NCI-H446 treated with DMSO at 0.1 percent for 48 hours (cell line): ENCODE results near the gene CYTH3.
"Not testable (repeated sequence)": the region's sequence is repeated elsewhere in the genome, so short reads cannot be mapped to it uniquely, and the experiment has no call there.

Experiments used
- DNase-seq: peaks from one replicate; lab custom pipeline; 2025; lab: John Stamatoyannopoulos, UW

Gene CYTH3

GRCh38 chr7:6229284-6229683, 43.1 kb downstream of the CYTH3 start:
- not testable (repeated sequence) for DNase-seq

DNA sequence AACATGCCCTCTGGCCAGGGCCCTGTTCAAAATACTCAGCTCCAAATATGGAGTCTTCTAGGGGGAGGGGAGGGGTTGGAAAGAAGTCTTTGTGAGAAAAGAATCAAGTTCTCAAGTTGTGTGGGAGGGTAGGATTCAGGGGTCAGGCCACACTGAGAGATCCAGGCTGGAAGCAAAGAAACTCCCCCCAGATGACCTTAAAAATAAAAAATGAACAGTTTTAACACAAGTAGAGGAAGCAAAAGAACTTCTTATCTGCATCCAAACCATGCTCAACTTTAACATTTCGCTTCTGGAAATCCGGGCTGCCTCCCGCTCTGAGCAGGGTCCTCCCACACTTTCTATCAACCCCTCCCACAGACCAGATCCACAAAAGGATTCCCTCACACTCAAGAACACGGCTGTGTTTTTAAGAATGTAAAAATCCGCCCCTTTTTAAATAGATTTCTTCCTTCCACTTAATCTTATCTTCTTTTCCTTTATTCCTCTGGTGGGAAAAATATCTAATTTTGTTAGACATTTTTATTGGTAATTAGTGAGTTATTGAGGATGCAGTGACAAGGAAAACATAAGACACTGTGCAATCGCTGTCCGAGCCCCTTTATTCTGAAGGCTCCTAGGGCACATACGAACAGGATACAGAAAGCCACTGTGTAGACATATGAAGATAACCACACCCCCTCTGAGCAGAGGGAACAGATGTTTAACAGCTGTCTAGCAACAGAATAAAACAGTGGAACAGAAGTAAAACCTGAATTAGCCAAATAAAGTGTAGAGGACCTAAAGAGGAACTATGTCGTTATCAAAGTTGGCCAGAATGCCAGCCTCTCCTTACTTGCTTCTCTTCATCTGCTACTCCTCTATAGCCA, 43.8 kb downstream of the CYTH3 start:
- no peak for DNase-seq

GRCh38 chr7:6227294-6227846, 45.1 kb downstream of the CYTH3 start:
- DNase-seq, result peak; percentile 45

- no peak for DNase-seq
These were observed 46.1 kb downstream of the CYTH3 start for GRCh38 chr7:6226194-6226799.

- not testable (repeated sequence) for DNase-seq
These were observed 49.0 kb downstream of the CYTH3 start for GRCh38 chr7:6223411-6223810.

DNA sequence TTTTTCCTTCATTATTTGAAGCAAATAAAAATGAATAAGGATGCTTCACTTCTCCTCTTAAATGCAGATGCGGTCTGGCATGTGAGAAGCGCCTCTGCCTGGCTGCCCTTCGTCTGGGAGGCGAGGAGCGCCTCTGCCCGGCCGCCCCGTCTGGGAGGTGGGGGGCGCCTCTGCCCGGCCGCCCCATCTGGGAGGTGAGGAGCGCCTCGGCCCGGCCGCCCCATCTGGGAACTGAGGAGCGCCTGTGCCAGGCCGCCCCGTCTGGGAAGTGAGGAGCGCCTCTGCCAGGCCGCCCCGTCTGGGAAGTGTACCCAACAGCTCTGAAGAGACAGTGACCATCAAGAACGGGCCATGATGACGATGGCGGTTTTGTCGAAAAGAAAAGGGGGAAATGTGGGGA, 49.4 kb downstream of the CYTH3 start:
- DNase-seq, result not testable (repeated sequence)

- DNase-seq, result no peak
These were observed 50.8 kb downstream of the CYTH3 start for GRCh38 chr7:6221340-6222319.

- no peak for DNase-seq
These were observed 54.1 kb downstream of the CYTH3 start for GRCh38 chr7:6218329-6218728.

- no peak for DNase-seq
These were observed 60.4 kb downstream of the CYTH3 start for GRCh38 chr7:6212008-6212407.

DNA sequence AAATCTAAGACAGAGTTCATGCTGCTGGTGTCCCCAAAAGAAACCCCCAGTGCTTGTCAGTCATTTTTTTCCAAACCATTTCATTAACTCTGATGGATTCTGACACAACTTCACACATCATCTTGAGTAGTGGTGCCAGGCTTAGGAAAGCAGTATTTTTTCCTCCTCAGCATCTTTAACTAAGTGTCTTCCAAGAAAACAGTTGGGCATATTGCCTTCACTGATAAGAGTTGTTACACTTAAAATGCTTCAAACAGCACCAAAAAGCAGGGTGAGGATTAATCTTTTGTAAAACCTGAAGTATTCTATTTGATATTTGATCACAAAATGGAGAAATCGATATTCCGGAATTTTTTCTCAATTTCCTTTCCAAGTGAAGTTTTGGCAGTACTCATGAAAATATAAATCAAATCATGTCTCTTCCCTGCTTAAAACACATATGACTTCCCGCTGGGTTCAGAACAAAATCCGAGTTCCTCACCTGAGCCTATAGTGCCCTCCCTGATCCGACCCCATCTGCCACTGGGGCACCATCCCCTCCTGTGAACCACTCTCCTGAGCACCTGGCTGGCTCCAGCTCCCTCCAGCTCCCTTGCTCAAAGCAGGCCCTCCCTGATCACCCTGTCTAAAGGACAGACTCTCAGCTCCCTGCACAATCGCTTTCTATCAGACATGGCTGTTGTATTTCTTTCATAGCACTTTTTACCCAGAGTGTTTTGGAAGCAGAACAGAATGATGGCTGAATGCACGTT, 61.6 kb downstream of the CYTH3 start:
- no peak for DNase-seq

GRCh38 chr7:6209340-6209739, 63.1 kb downstream of the CYTH3 start:
- DNase-seq, result peak; percentile 36

DNA sequence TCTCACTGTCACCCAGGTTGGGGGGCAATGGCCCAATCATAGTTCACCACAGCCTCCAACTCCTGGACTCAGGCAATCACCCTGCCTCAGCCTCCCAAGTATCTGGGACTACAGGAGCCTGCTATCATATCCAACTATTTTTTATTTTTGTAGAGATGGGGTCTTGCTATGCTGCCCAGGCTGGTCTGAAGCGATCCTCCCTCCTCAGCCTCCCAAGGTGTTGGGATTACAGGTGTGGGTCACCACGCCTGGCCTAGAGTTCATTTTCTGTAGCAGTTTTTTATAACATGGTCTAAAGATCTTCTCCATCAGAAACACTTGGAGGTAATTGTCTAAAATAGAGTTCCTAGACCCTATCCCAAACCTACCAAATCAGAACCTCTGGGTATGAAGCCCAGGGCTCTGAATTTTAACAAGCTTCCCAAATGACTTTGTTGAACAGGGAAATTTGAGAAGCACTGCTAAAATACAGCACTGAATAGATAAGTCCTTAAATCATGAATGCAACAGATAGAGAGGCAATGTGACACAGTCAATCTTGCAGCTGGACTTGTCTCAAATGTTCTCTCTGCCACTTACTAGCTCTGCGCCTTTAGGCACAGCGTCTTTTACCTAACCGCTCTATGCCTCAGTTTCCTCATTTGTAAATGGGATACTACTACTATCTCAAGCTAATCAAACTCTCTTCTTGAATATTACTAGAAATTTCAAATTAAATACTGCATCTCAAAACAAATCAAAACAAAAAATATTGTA, 63.7 kb downstream of the CYTH3 start:
- no peak for DNase-seq

- no peak for DNase-seq
These were observed 66.3 kb downstream of the CYTH3 start for GRCh38 chr7:6205971-6206660.

- no peak for DNase-seq
These were observed 69.0 kb downstream of the CYTH3 start for GRCh38 chr7:6203381-6203780.

GRCh38 chr7:6202117-6202516, 70.3 kb downstream of the CYTH3 start:
- no peak for DNase-seq

- DNase-seq, result no peak
These were observed 71.5 kb downstream of the CYTH3 start for GRCh38 chr7:6200971-6201370.

DNA sequence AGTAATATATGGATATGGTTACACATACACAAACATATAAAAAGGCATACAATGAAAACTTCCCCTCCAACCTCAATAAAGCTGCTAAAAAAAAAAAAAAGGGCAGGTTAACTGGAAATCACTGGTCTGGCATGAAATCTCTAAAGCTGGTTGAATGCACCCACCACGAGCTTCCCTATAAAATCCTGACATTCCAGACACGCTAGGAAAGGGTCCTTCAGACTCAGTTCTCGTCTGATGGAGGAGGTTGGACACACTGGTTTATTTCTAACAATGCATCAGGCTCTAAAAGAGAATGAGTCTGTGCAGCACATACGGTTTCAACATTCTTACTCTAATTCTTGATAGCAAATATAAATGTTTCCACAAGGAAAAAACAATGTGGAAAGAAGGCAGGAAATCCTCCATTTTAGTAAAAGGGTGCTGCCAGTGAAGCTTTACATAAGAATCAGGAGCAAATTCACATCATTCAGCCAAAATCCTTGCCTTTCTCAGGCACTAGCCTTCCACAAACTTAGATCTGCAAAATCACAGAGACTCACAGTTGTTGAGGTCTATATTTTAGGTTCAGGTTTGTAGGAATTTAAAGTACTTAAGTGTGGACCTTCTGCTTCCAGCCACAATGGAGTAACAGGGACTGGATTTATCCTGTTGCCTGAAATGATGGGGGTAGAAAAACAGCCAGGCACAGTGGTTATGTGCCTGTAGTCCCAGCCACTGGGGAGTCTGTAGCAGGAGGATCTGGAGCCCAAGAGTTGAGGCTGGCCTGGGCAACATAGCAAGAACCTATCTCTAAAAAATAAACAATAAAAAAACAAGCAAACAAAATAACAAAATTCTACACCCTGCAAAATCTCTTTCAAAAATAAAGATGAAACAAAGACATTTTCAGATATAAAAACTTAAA, 73.5 kb downstream of the CYTH3 start:
- DNase-seq, result no peak

DNA sequence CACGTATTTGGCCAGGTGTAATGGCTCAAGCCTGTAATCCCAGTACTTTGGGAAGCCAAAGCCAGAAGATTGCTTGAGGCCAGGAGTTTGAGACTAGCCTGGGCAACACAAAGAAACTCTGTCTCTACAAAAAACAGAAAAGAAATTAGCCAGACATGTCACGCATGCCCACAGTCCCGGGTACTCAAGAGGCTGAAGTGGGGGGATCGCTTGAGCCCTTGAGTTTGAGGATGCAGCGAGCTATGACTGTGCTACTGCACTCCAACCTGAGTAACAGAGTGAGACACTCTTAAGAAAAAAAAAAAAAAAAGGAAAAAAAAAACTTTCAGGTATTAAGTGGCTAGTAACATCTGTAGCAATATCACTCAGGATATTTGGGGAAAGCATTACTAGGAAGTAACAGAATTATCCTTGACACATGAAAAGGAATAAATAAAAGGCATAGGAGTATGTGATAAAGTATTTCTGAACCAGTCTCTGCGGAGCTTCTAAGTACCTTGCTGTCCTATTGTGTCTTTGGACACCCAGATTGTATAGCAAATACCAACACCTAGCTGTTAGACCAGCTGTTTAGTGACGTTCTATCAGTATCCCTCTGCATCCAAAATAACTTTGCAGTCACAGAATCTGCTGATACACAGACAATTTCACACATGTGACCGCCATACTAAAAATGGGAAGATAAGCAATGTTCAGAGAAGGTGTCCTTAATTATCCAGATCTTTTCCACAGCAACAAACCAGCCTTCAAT, 74.4 kb downstream of the CYTH3 start:
- no peak for DNase-seq
